GM18507 (cell line): ENCODE measurements around the gene CMTM6.
"Not testable (repeated sequence)": the region's sequence is repeated elsewhere in the genome, so short reads cannot be mapped to it uniquely, and the experiment has no call there.

ENCODE experiments used
- DNase-seq: peaks from one replicate; pipeline ENCODE4 v3.0.0; 2011; ENCODE audit warnings: low read depth; ENCODE audit not compliant: insufficient read length; ENCODE audit errors: extremely low spot score
- FAIRE-seq: peaks from 2 replicates; lab custom pipeline; 2011; peaks lifted over from hg19 to GRCh38; lab: Jason Lieb, UNC

Gene CMTM6

GRCh38 chr3:32471246-32471645 lies 31.4 kb downstream of the CMTM6 start:
- FAIRE-seq (no peak), DNase-seq (no peak)

DNA sequence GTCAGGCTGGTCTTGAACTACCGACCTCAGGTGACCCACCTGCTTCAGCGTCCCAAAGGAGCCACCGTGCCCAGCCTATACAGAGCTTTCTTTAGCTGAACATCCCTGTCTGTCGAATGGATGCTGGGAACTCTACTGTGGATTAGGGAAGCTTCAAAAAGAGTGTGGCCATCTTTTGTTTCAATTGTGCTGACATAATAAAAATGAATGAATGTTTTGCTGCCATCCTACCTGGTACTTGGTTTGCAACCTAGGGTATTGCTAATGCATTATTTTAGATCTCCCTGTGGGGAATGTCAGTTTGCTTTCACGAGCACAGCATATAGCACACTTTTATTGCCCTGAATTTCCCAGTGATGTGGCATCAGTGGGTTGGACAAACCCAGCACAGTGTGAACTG lies 32.3 kb downstream of the CMTM6 start:
- no peak for DNase-seq
- FAIRE-seq: no peak

DNA sequence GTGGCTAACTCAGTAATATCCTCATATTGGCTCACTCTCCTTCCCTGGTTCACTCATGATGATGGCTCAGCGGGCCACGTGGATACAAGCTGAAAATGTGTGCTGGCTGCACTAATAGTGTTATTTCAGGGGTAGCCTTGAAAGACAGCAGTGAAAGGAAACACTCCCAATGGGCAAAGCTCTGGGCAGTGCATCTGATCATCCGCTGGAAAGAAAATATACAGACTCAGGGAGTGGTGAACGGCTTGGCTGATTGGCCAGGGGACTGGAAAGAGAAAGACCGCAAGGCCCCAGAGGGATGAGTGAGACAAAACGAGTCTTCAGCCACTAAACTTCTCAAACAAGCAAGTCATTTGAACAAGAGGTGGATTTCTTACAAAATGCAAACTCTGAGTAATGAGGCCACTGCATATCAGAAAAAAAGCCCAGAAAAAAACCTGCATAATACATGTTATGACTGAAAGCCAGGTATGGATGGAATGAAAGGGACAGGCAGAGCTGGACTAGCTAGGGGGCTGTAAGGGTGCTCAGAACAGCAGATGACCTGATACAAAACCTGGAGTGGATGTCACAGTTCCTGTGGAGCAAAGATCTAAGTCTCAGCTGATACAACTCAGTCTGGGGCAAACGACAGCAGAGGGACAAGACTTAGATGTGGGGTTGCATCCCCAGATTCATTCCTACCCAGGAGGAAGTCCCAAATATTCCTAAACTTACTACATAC lies 33.3 kb downstream of the CMTM6 start:
- no peak for DNase-seq
- FAIRE-seq: no peak

- peak; percentile 33 for FAIRE-seq
Measured at GRCh38 chr3:32467333-32468070, 35.1 kb downstream of the CMTM6 start.

GRCh38 chr3:32466808-32467207 lies 35.8 kb downstream of the CMTM6 start:
- not testable (repeated sequence) for DNase-seq, FAIRE-seq

More at GRCh38 chr3:32467333-32468070, 35.1 kb downstream of the CMTM6 start:
- peak; percentile 72 for DNase-seq

- DNase-seq, FAIRE-seq: not testable (repeated sequence)
Measured at GRCh38 chr3:32464726-32465125, 37.9 kb downstream of the CMTM6 start.

DNA sequence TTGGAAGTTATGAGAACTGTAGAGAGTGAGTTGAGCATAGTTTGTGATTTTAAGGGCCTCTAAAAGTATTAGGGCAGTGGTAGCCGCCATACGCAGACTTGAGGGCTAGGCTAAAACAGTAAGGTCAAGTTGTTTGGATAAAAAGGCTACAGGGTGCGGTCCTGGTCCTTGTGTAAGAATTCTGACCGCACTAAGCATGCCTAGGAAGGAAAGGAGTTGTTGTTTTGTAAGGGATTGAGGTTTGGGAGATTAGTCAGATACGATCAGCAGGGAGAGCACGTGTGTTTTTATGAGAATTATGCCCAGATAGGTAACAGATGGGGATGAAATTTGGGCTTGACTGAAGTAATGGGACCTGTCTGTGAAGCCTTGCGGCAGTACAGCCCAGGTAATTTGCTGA lies 39.2 kb downstream of the CMTM6 start:
- not testable (repeated sequence) for DNase-seq, FAIRE-seq

DNA sequence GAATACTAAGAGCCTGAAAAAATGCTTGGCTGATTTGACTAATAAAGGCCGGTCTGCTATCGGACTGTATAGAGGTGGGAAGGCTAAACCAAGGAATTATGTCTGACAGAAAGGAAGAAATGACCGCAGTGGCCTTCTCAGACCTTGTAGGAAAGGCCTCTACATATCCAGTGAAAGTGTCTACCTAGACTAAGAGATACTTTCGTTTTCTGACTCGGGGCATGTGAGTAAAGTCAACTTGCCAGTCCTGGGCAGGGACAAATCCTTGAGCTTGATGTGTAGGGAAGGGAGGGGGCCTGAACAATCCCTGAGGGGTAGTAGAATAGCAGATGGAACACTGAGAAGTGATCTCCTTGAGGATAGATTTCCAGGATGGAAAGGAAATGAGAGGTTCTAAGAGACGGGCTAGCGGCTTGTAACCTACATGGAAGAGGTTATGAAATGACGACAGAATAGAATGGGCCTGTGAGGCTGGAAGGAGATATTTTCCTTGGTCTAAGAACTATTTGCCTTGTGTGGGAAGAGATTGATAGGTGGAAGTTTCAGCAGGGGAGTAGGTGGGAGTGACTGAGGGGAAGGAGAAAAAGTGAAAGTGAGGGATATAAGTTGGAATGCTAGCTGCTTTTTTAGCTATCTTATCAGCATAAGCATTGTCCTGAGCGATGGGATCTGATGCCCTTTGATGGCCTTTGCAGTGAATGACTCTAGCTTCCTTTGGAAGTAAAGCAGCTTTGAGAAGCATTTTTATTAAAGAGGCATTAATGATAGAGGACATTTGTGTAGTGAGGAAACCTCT lies 40.3 kb downstream of the CMTM6 start:
- not testable (repeated sequence) for DNase-seq, FAIRE-seq

DNA sequence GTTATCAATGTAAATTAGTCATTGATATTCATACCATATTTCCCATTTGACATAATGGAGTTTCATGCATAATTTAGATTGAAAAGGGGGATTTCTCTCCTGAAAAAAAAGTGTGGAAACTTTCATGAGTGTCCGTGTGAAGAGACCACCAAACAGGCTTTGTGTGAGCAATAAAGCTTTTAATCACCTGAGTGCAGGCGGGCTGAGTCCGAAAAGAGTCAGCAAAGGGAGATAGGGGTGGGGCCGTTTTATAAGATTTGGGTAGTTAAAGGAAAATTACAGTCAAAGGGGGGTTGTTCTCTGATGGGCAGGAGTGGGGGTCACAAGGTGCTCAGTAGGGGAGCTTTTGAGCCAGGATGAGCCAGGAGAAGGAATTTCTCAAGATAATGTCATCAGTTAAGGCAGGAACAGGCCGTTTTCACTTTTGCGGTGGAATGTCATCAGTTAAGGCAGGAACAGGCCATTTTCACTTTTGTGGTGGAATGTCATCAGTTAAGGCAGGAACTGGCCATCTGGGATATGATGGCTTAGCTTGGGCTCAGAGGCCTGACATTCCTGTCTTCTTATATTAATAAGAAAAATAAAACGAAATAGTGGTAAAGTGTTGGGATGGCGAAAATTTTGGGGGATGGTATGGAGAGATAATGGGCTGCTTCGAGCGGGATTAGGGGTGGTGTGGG lies 41.7 kb downstream of the CMTM6 start:
- not testable (repeated sequence) for DNase-seq, FAIRE-seq

- DNase-seq (peak; percentile 39), FAIRE-seq (peak; percentile 50)
Measured at GRCh38 chr3:32460031-32460749, 42.5 kb downstream of the CMTM6 start.

DNA sequence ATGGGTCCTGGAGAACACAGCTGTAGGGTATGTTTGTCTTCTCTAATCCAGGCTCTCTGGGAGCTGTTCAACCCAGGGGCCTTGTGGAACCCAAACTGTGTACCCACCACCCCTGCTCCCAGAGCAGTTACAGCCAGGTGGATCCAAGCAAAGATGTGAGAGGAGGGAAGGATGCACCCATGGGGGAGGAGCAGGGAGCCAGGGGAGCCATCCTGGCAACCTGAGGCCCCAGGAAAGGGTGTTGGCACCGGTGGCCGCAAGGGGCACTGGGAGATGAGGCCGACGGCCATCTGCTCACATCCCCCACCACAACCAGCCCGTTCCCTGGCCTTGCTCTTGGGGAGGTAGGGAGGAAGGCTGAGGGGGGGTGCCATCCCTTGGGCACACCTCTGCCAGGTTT lies 43.2 kb downstream of the CMTM6 start:
- FAIRE-seq (no peak), DNase-seq (no peak)

DNA sequence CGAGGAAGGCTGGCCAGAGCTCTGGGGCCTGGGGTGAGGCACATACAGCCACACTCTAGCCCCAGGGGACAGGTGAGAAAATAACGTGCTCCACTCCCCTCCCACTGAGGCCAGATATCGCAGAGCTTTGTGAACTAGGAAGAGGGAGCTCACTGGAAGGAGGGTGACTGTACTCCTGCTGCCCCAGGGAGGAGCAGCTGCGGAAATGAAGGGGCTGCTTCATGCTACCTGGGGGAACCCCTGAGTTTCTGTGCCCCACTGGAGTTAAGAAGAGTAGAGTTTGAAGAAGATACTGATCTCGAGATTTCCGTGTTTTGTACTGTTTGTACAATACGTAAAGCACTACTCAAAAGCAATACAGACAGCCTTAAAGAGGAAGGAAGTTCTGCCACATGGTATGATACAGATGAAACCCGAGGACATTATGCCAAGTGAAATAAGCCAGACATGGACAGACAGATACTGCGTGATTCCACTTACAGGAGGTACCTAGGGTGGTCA lies 44.6 kb downstream of the CMTM6 start:
- DNase-seq (no peak), FAIRE-seq (peak; percentile 75)

DNA sequence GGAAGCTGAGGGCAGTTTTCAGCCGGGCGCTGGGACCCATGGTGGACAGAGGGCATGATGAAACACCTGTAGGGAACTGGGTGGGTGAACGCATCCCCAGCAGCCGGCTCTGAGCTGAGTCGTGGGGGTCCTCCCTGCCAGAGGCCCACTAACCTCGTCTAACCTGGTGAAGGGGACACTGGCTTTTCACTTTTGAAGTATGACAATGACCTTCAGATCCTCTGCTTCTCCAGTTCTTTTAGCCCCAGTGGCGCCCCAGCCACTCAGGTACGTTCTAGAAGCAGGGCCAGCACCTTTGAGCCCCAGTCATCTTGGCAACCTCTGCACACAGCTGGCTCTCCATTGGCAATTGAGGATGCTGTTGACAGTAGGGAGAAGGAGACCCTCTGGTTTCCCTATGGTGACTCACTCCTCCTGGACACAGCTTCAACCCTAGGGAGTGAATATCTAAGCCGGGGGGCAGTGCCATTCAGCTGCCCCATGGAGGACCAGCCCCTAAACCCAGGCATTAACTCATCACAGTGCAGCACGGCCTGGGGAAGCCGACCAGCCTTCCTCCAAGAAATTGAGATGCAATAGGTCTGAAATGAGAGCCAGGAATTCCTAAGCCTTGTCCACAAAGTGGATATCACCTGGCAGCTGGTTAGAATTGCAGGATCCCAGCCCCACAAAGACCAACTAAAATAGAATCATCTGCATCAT lies 46.1 kb downstream of the CMTM6 start:
- DNase-seq (no peak), FAIRE-seq (no peak)

- DNase-seq: no peak
- peak; percentile 68 for FAIRE-seq
Measured at GRCh38 chr3:32455609-32456428, 46.8 kb downstream of the CMTM6 start.

GRCh38 chr3:32454731-32455608 lies 47.7 kb downstream of the CMTM6 start:
- FAIRE-seq (no peak), DNase-seq (no peak)

DNA sequence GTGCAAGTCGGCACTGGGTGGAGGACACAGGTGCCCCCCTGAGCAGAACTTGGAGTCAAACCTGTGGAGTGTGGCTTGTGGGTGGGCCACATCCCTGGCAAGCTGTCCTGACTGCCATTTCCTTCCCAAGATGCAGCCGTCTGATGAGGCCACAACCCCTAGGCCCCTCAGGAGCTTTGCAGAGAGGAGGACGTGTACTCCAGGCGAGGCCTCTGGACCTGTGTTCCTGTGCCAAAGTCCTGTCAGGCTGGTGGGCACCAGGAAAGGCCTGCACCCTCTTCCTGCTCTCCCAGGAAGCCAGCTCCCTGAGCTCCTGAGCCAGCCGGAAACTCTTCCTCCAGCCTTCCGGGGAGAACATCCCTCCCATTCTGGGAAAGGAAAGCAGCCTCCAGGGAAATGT lies 48.5 kb downstream of the CMTM6 start:
- FAIRE-seq: no peak
- DNase-seq: no peak
